ENCODE measurements around the gene CCDC3.

GRCh38 chr10:12980713-12981306 is 20.7 kb downstream of the CCDC3 start:
- TF ChIP-seq CTCF (IDR thresholded peaks at IDR 0.05), result no peak
- TF ChIP-seq POLR2A (IDR thresholded peaks at IDR 0.05), result no peak
